NCI-H128 (cell line): ENCODE results near the gene RNF13.
"Not testable (repeated sequence)": the region's sequence is repeated elsewhere in the genome, so short reads cannot be mapped to it uniquely, and the experiment has no call there.

Experiments
- DNase-seq: peaks from one replicate; lab custom pipeline; 2025; ENCODE audit not compliant: unreplicated experiment; lab: John Stamatoyannopoulos, UW

The RNF13 gene

DNA sequence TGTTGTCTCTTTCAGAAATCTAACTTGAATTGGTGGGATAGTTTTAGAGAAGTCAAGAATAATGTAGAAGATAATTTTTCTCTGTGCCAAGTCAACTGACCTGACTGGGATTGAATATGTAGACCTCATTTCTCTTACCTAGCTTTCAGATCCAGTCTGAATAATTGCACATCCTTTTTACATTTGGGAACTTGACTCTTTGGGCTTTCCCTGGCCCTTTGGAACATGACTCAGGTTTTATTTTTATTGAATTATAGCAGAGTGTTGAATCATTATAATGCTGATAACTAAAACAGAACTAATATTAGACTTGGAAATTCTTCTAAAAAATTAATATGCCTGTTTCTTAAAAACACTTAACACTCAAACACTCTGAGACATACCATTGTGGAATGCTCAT lies 81.2 kb downstream of the RNF13 start:
- no peak for DNase-seq

DNA sequence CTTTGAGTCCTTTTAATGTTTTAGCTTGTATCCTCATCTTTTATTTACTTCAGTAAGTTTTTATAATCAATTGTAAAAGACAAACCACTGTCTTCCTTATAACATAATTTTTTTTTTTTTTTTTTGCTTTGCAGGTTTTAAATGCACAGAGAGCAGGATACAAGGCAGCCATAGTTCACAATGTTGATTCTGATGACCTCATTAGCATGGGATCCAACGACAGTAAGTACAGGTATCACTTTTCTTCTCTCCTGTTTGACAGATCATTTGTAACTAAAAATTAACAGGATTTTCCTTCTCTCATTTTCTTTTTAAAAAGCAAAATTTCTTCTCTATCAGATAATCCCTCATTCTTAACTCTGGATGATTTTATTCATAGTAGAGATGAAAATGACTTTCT lies 82.3 kb downstream of the RNF13 start:
- no peak for DNase-seq

DNA sequence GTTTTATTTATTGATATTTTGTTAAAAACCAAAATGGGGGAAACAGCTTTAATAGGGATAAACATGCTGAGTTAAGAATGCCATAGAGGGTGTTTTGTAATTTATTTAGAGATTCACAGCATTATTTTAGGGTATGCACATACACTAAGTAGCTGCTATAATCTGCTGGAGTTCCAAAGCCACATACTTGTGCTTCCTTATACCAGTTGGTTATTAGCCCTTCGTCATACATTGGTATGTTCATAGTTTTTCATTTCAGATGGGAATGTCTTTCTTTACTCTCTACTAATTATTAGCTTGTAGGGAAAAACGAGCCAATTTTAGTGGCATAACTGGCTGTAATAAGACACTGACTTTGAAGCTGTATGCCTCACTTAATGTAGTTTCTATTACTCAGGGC lies 82.8 kb downstream of the RNF13 start:
- no peak for DNase-seq

DNA sequence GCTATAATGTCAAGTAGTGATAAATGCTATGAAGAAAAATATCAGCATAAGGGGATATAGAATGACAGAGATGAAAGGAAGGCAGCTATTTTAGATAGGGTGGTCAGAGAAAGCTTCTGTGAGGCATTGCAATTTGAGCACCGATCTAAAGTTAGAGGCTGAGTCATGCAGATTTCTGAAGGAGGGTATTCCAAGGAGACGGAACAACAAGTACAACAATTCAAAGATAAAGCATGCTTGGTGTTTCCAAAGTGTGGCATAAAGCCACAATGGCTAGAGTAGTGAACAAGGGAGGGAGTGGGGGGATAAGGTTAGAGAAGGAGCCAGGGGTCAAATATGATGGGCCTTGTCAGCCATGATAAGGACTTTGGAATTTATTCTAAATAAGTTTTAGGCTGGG lies 85.8 kb downstream of the RNF13 start:
- no peak for DNase-seq

DNA sequence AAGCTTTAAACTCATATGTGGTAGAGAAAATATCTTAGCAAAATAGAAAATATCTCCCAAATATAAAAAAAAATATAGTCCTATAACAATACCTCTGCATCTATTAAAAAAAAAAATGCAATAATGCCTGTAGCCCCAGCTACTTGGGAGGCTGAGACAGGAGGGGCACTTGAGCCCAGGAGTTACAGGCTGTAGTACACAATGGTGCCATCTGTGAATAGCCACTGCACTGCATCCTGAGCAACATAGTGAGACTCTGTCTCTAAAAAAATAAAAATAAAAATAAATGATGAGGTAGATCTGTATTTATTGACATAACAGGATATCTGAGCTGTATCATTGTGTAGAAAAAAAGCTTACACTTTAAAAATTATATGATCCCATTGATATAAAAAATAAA lies 87.3 kb downstream of the RNF13 start:
- DNase-seq: no peak

DNA sequence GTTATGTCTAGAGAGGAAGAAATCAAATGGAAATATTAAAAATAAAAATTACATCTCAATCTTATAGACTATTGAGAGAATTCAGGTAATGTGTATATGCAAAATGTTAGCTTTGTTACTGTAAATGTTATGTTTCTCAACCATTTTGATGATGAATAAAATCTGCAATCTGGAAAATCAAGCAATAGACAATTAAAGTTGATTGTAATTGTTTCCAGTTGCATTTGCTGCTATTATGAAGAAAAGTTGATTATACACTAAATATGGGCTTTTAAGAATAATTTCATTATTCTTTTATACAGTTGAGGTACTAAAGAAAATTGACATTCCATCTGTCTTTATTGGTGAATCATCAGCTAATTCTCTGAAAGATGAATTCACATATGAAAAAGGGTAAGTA lies 88.8 kb downstream of the RNF13 start:
- no peak for DNase-seq

DNA sequence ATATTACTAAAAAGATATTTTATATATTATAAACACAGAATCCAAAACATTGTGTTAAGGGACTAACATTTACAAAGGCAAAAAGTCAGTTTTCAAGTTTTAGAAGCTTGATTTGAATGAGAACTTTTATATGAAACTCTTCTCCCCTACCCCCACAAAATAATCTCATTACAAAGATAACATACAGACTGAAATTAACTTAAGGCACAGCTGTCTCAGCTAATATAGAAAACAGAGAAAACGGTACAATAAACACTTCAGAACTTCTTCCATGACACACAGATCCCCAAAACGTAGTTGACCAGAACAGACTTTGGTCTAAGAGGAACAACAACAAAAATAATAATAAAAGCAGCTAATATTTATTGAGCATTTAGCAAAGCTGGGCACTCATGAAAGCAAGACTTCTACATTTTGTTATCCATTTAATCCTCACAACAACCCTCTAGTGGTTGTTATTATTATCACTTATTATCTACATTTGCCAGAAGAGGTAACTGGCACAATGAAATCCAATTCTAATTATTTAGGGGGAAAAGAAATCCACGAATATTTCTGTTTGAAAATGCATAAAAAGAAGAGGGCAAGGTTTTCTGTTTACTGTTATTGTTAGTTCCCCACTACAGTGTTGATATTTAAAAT lies 89.6 kb downstream of the RNF13 start:
- DNase-seq: no peak

DNA sequence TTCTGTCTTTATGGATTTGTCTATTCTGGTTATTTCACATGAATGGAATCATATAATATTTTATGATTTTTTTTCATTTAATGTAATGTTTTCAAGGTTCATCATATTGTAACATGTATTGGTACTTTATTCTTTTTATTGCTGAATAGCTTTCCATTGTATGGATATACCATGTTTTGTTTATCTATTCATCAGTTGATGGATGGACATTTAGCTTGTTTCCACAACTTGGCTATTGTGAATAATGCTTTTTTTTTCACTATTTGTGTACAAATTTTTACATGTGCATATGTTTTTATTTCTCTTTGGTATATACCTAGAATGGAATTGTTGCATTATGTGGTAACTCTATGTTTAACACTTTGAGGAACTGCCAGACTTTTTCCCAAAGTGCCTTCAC lies 93.0 kb downstream of the RNF13 start:
- no peak for DNase-seq

DNA sequence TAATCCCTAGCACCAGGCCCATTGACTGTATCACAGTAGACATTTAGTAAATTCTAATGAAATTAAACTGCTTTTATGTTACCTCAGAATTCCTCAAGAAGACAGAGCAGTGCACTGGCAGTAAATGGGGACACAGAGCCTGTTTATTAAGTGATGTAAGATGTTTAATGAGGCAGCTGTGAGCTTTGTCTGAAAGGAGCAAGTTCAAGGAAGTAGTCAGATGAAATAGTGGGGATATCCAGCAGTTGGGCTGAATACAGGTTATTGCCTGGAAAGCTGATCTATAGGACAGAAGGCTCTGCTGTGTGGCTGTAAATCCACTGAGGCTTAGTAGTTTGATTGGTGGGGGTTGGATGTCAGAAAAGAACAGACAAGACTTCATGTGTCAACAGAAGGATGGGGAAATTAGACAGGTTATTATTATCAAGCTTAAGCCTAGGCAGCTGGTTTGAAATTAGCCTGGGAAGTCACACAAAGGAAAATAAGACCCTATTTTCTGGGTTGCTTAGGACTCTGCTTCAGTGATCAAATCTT lies 95.5 kb downstream of the RNF13 start:
- no peak for DNase-seq

DNA sequence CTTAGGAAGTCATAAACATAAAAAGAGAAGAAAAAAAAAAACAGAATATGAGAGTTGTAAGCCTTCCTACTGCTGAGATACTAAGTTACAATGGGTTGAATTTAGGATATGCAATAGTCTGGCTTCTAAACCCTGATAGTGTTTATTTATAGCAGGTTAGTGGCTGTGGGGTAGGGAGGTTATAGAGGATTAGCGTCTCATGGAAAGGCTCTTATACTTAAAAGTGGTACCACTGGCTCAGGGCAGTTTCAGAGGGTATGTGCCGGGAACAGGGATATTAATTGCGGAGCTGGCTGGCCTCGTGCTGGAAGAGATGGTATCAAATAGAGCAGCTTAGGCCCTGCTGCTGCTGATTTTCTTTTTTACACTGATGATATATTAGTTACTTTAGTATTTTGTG lies 96.9 kb downstream of the RNF13 start:
- DNase-seq: no peak

DNA sequence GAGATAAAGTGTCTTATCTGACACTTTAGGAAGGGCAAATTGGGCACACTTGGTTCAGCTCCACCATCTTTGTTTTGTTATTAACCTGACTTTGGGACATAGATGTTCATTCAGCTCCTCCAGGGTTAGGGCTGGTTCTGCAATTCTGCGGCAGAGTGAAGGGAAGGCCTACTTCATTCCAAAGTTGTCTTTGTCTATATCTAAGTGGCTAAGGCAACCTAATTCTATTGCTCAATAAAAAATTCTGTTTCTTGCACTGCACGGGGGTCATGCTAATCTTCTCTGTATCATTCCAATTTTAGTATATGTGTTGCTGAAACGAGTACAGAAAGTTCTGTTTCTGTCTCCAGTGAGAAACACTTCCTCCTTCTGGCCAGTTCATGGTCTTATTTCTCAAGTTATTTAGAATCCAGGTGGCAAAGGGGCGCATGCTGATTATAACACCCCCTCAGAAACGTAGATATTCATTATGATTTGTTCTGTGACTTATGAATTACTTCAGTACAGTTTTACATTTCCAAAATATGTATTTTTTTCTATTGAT lies 104.2 kb downstream of the RNF13 start:
- no peak for DNase-seq

DNA sequence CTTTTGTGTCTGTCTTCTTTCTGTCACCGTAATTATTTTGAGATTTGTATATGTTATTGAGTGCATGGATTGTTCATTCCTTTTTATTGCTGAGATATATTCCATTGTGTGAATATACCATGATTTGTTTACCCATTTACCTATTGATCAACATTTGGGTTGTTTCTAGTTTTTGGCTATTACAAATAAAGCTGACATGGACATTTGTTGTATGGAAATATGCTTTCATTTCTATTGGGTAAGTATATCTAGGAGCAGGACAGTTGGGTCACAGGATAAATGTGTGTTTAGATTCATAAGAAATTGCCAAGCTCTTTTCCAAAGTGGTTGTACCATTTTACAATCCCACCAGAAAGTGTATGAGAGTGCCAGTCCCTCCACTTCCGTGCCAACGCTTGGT lies 106.5 kb downstream of the RNF13 start:
- no peak for DNase-seq

DNA sequence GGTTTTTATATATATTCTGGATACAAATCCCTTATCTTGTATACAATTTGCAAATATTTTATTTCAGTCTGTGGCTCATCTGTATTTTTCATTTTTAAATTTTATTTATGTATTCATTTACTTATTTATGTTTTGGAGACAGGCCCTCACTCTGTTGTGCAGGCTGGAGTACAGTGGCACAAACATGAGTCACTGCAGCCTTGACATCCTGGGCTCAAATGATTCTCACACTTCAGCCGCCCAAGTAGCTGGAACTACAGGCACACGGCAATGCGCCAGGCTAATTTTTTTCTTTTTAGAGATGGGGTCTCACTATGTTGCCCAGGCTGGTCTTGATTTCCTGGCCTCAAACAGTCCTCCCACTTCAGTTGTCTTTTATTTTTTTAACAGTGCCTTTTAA lies 107.1 kb downstream of the RNF13 start:
- no peak for DNase-seq

DNA sequence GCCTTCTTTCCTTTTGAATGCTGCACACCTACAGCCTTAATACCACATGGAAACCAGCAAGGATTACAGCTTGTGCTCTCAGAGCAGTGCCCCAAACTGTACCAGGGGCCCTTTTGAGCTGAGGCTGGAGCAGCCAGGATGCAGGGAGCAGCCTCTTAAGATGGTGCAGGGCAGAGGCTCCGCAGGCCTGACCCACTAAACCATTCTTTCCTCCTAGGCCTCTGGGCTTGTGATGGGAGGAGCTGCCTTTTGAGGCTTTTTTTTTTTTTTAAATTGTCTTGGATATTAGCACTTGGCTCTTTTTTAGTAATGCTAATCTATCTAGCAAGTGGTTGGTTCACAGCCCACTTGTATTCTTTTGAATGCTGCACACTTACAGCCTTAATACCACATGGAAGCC lies 120.0 kb downstream of the RNF13 start:
- DNase-seq: no peak

DNA sequence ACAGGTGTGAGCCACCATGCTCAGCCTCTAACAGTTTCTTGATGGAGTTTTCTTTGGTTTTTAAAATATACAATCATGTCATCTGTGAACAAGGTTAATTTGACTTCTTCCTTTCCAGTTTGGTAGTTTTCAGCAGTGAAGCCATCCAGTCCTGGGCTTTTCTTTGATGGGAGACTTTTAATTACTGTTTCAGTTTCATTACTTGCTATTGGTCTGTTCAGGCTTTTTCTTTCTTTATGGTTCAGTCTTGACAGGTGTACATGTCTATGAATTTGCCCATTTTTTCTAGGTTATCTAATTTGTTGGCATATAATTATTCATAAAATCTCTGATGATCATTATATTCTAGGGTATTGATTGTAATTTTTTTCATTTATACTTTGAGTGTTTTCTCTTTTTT lies 120.8 kb downstream of the RNF13 start:
- DNase-seq: no peak

DNA sequence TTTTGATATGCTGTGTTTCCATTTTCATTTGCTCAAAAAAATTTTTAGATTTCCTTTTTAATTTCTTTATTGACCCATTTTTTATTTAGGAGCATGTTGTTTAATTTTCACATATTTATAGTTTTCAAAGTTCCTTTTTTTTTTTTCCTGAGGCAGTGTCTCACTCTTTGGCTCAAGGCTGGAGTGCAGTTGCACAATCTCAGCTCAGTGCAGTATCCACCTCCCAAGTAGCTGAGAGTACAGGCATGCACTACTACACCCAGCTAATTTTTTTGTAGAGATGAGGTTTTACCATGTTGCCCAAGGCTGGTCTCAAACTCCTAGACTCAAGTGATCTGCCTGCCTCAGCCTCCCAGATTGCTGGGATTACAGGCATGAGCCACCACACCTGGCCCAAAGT lies 121.5 kb downstream of the RNF13 start:
- no peak for DNase-seq

DNA sequence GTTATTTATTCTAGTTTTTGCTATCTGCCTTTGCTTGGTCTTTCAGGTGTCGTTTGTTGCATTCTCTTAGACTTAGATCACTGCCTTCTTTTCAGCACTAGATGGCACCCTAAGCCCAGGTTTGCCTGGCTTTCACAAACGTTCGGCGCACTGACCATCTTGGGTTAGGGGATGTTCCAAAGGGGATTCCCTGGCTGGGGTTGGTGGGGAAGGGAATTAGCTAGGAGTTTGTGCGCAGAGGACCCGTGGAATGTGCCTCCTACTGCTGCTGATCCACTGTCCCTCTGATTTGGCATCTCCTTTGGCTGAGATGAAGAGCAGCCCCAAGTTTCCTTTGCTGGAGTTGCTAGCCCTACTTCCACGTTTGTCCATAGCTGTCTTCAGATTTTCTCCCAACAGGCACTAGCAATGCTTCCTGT lies 123.8 kb downstream of the RNF13 start:
- no peak for DNase-seq

DNA sequence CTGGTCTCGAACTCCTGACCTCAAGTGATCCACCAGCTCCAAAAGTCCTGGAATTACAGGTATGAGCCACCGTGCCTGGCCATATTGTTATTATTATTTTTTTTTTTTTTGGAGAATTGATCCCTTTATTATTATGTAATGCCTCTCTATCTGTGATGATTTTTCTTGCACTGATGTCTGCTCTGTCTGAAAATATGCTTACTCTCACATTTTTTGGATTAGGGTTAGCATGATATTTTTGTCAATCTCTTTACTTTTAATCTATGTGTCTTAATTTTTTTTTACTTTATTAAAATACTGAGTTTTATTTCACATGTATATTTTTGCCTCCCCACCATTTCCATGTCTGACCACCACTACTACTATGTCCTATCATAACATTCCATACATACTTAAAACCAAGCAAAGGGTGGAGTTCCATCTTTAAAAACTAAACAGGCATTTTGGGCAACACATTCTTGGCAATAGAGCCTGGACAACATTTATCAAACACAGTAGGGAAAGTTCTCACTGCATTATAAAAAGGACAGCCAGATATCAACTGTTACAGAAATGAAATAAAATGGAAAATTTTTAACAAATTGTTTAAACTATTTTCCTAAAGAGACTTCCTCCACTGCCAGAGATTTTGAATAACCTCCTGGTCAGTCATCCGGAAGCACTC lies 125.5 kb downstream of the RNF13 start:
- not testable (repeated sequence) for DNase-seq

DNA sequence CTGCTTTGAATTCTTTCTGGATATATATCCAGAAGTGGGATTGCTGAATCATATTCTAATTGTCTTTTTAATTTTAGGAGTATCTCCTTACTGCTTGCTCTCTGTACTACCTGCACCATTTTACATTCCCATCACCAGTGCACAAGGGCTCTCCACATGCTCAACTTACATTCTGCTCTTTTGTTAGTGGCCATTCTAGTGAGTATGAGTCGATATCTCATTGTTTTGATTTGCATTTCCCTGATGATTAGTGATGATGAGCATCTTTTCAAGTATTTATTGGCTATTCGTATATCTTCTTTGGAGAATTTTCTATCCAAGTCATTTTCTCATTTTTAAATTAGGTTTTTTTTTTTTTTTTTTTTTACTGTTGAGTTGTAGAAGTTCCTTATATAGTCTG lies 128.2 kb downstream of the RNF13 start:
- no peak for DNase-seq

DNA sequence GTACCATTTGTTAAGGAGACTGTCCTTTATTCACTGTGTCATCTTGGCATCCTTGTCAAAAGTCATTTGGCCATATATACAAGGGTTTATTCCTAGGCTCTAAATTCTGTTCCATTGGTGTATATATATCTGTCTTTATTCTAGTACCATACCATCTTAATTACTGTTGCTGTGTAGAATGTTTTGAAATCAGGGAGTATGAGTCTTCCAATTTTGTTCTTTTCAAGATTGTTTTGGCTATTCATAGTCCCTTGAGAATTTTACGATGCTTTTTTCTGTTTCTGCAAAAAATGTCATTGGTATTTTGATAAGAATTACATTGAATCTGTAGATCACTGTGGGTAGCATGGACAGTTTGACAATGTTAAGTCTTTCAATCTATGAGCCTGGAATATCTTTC lies 128.9 kb downstream of the RNF13 start:
- no peak for DNase-seq

DNA sequence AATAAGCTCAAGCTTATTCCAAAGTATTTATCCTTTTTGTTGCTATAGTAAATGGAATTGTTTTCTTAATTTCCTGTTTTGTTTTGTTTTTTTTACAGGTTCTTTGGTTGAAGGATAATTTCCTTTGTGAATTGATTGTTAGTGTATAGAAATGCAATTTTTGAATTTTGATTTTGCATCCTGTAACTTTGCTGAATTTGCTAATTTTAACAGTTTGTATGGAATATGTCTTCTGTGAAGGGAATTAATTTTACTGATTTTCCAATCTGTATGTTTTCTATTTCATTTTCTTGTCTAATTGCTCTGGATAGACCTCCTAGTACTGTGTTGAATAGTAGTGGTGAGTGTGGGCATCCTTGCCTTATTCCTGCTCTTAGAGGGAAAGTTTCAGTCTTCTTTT lies 129.4 kb downstream of the RNF13 start:
- DNase-seq: no peak

DNA sequence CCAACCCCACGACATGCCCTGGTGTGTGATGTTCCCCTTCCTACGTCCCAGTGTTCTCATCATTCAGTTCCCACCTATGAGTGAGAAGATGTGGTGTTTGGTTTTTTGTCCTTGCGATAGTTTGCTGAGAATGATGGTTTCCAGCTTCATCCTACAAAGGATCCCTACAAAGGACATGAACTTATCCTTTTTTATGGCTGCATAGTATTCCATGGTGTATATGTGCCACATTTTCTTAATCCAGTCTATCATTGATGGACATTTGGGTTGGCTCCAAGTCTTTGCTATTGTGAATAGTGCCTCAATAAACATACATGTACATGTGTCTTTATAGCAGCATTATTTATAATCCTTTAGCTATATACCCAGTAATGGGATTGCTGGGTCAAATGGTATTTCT lies 131.0 kb downstream of the RNF13 start:
- not testable (repeated sequence) for DNase-seq

DNA sequence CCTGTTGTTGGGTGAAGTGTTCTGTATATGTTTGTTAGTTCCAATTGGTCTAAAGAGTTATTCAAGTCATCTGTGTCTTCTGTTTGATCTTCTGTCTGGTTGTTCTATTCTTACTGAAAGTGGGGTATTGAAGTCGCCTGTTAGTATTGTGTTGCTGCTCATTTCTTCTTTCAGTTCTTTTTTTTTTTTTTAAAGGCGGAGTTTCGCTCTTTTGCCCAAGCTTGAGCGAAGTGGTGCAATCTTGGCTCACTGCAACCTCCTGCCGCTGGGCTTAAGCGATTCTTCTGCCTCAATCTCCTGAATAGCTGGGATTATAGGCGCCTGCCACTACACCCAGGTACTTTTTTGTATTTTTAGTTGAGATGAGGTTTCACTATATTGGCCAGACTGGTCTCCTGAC lies 134.2 kb downstream of the RNF13 start:
- no peak for DNase-seq
